Activated CD4-positive, alpha-beta memory T cell treated with anti-CD3 and anti-CD28 coated beads for 36 hours (primary cell): ENCODE results near the gene S100A13. TPM values are rescaled to one million over a fixed set of nuclear protein-coding genes. Genes with fewer than 3 reads are reported as not detected.
"Not testable (repeated sequence)": the region's sequence is repeated elsewhere in the genome, so short reads cannot be mapped to it uniquely, and the experiment has no call there.

Experiments
- CTCF ChIA-PET: fragments of 350-600 bp; sonication (Branson Sonifier 250); formaldehyde crosslinking; loops from one replicate; lab custom pipeline; 2021; ENCODE audit warnings: antibody characterized with exemption, inconsistent platforms; lab: Charles Lee
- POLR2A ChIA-PET: fragments of 350-600 bp; sonication (Branson Sonifier 250); formaldehyde crosslinking; loops from one replicate; lab custom pipeline; 2021; ENCODE audit warnings: antibody characterized with exemption; lab: Charles Lee
- DNase-seq: peaks from one replicate; pipeline ENCODE4 v3.0.0-alpha.2; 2020
- H3K27ac Mint-ChIP-seq: one replicate; pipeline ENCODE4 v1.8.0; 2021; ENCODE audit warnings: mixed read lengths
- H3K27me3 Mint-ChIP-seq: one replicate; pipeline ENCODE4 v1.8.0; 2021; ENCODE audit warnings: mixed read lengths
- H3K36me3 Mint-ChIP-seq: one replicate; pipeline ENCODE4 v1.8.0; 2021; ENCODE audit warnings: mixed read lengths
- H3K4me1 Mint-ChIP-seq: one replicate; pipeline ENCODE4 v1.8.0; 2021; ENCODE audit warnings: low read depth, mixed read lengths
- H3K4me3 Mint-ChIP-seq: one replicate; pipeline ENCODE4 v1.8.0; 2021; ENCODE audit warnings: mild to moderate bottlenecking, mixed read lengths
- H3K9me3 Mint-ChIP-seq: one replicate; pipeline ENCODE4 v1.8.0; 2021; ENCODE audit warnings: mixed read lengths
- intact Hi-C: fragments of 100-400 bp; cut with micrococcal nuclease; formaldehyde crosslinking; loops from one replicate; pipeline ENCODE4 v1.15.1; 2023
- total RNA-seq, 2 experiments: library from RNA; stranded (reverse); gene quantifications; one replicate each; pipeline ENCODE4 v1.2.3, GENCODE V29; 2021

The S100A13 gene
- total RNA-seq, 2 experiments from 2014 or later = 11.6 to 13.6 TPM

DNA sequence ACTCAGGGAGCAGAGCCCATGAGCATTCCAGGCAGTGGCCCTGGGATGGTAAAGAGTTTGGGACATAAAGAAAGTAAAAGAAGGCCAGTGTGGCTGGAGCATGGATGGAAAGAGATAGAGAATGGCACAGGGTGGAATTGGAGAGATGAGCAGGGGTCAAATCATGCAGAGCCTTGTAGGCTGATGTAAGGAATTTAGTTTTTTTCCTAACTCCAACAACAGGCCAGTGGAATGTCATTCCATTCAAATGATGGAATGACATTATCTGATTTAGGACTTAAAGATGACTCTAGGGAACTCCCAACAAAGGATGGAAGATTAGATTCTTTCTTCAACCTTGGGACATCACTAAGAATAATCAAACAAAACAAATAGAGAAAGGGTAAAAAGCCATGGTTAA lies 48.8 kb downstream of the S100A13 start:
- ChIA-PET CTCF (interaction anchor here (0.8 to 1.8 kb wide), 3 partner anchors 46 to 83 kb away, joined by 3 to 7 read pairs (median 6); no protein-coding TSS in a partner anchor), POLR2A (interaction anchor here (0.7 kb wide), 1 partner anchor 1719 kb away, joined by 3 read pairs; no protein-coding TSS in a partner anchor)
- intact Hi-C loops = no loop called here
- Mint-ChIP-seq H3K4me3 (no peak overlapping the region), H3K36me3 (no peaks in the 10 kb centered on the region), H3K9me3 (no peaks in the 10 kb centered on the region), H3K27ac (no peak overlapping the region), H3K27me3 (peaks cover 26% of the 10 kb centered on the region), H3K4me1 (peaks cover 6% of the 10 kb centered on the region)
- DNase-seq = no peak

DNA sequence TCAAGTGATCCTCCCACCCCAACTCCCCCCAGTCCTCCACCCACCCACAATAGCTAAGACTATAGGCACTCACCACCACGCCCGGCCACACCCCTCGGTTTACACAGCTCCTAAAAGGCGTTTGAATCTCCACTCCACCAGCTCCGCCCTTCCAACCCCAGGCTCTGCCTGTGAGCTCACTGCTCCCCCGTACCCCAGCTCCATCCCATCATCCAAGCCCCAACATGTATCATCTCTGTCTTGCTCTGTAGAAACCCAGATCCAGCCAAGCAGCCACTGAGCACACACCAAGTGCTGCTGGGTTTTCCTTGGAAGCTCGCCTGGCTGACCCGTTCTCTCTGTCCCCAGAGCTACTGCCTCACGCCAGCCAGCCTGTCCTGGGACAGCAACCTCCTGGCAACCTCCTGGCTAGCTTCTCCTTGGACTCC lies 49.7 kb downstream of the S100A13 start:
- DNase-seq = no peak
- intact Hi-C loops = no loop called here
- Mint-ChIP-seq H3K27me3 (peaks cover 26% of the 10 kb centered on the region), H3K36me3 (no peaks in the 10 kb centered on the region), H3K9me3 (no peaks in the 10 kb centered on the region), H3K4me3 (no peak overlapping the region), H3K27ac (no peak overlapping the region), H3K4me1 (peaks cover 15% of the 10 kb centered on the region)
- ChIA-PET CTCF (interaction anchor here (0.6 to 1.8 kb wide), 6 partner anchors 9 to 164 kb away, joined by 3 to 7 read pairs (median 4); no protein-coding TSS in a partner anchor), POLR2A (interaction anchor here (0.7 to 1.4 kb wide), 3 partner anchors 26 to 56 kb away, joined by 3 read pairs; partner anchors contain the start of genes CHTOP and S100A6)

DNA sequence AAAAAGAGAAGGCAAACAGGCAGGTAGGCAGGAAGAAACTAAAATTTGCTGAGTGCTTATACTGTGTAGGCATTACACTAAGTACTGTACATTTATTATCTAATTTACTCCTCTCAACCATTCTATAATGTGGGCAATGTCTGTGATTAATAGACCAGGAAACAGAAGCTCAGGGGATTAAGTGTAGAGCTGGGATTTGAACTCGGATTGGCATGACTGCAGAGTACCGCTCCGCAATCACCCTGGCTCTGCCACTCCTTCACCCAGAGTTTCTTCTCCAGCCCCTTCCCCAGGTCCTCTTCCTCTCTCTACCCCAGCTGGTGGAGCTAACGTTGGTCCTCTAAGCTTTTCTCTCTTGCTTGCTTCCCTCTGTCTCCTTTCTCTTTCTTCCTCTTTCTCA lies 50.2 kb downstream of the S100A13 start:
- Mint-ChIP-seq H3K27ac (no peak overlapping the region), H3K27me3 (peaks cover 26% of the 10 kb centered on the region), H3K36me3 (no peaks in the 10 kb centered on the region), H3K4me3 (no peak overlapping the region), H3K9me3 (no peaks in the 10 kb centered on the region), H3K4me1 (peaks cover 19% of the 10 kb centered on the region)
- intact Hi-C loops = no loop called here
- no peak for DNase-seq
- ChIA-PET CTCF (interaction anchor here (0.6 to 1.8 kb wide), 5 partner anchors 9 to 82 kb away, joined by 3 to 7 read pairs (median 4); no protein-coding TSS in a partner anchor), POLR2A (interaction anchor here (0.7 to 1.4 kb wide), 3 partner anchors 26 to 57 kb away, joined by 3 read pairs; partner anchors contain the start of genes CHTOP and S100A6)

DNA sequence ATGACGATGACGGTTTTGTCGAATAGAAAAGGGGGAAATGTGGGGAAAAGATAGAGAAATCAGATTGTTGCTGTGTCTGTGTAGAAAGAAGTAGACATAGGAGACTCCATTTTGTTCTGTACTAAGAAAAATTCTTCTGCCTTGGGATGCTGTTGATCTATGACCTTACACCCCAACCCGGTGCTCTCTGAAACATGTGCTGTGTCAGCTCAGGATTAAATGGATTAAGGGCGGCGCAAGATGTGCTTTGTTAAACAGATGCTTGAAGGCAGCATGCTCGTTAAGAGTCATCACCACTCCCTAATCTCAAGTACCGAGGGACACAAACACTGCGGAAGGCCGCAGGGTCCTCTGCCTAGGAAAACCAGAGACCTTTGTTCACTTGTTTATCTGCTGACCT lies 51.8 kb downstream of the S100A13 start:
- intact Hi-C loops, H3K9me3 Mint-ChIP-seq, H3K27ac Mint-ChIP-seq, H3K36me3 Mint-ChIP-seq, H3K4me3 Mint-ChIP-seq, POLR2A ChIA-PET, DNase-seq: not testable (repeated sequence)
- CTCF ChIA-PET = interaction anchor here (0.9 kb wide), 2 partner anchors 65 to 81 kb away, joined by 3 to 5 read pairs; no protein-coding TSS in a partner anchor
- Mint-ChIP-seq H3K27me3 (peaks cover 28% of the 10 kb centered on the region), H3K4me1 (peaks cover 30% of the 10 kb centered on the region)

DNA sequence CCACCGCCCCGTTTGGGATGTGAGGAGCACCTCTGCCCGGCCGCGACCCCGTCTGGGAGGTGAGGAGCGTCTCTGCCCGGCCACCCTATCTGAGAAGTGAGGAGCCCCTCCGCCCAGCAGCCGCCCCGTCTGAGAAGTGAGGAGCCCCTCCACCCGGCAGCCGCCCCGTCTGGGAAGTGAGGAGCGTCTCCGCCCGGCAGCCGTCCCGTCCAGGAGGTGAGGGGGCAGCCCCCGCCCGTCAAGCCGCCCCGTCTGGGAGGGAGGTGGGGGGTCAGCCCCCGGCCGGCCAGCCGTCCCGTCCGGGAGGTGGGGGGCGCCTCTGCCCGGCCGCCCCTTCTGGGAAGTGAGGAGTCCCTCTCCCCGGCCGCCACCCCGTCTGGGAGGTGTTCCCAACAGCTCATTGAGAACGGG lies 52.2 kb downstream of the S100A13 start:
- H3K36me3 Mint-ChIP-seq, POLR2A ChIA-PET, intact Hi-C loops, H3K27ac Mint-ChIP-seq, H3K4me3 Mint-ChIP-seq, H3K9me3 Mint-ChIP-seq, CTCF ChIA-PET, DNase-seq: not testable (repeated sequence)
- H3K27me3 Mint-ChIP-seq = peaks cover 28% of the 10 kb centered on the region
- peaks cover 31% of the 10 kb centered on the region for H3K4me1 Mint-ChIP-seq

DNA sequence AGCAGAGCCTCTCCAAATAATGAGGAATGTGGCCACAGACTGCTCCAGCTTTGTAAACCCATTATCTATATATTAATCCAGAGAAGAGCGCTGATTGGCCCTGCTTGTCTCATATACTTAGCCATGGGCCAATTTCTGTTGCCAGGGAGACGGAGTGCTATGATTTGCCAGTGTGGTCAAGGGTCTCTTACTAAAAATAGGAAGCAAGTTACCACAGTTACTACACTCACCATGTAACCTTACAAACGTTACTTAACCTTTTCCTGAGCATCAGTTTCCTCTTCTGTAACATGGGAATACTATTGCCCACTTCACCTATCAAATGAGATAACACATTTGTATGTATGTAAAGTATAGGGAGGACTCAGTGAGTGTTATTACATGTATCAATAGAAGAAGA lies 54.0 kb downstream of the S100A13 start:
- intact Hi-C loops = loop anchor here (2.0 to 5.0 kb wide), 2 partner anchors 209 to 413 kb away; partner anchors contain the start of gene RAB13
- ChIA-PET CTCF (interaction anchor here (0.7 to 7.5 kb wide), 14 partner anchors 12 to 103 kb away, joined by 3 to 269 read pairs (median 6); partner anchors contain the start of genes CHTOP, S100A1, S100A13 and S100A14), POLR2A (interaction anchor here (1.0 to 6.5 kb wide), 6 partner anchors 29 to 417 kb away, joined by 4 to 99 read pairs (median 10); partner anchors contain the start of genes CHTOP, RPS27 and S100A6)
- peaks cover 46% of the 10 kb centered on the region for H3K4me1 Mint-ChIP-seq
- peak overlapping the region; percentile 64 for H3K27ac Mint-ChIP-seq
- no peak for DNase-seq
- H3K9me3 Mint-ChIP-seq = no peaks in the 10 kb centered on the region
- no peak overlapping the region for H3K4me3 Mint-ChIP-seq
- peaks cover 16% of the 10 kb centered on the region for H3K27me3 Mint-ChIP-seq
- no peaks in the 10 kb centered on the region for H3K36me3 Mint-ChIP-seq

DNA sequence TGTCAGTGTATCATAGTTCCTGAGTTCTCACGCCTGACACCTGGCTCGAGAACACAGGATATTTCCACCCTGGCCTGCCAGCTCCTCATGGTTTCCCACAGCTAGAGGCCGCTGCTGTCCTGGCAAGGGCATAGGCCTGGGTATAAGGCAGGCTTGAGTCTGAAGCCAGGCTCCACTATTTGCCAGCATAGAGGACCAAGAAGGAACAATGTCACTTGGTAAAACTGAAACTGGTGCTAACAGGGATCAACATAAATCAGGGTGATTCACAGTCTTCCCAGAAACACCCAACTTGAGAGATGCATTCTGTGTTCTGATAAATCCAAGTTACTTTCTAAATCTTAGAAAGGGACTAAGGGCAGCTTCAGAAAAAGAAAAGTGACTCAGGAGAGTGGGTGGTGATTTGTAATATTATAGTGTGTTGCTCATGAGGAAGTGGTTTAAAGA lies 54.7 kb downstream of the S100A13 start:
- peaks cover 9% of the 10 kb centered on the region for H3K27me3 Mint-ChIP-seq
- CTCF ChIA-PET = interaction anchor here (0.6 to 7.5 kb wide), 25 partner anchors 9 to 395 kb away, joined by 3 to 269 read pairs (median 4); partner anchors contain the start of genes CHTOP, CREB3L4, ILF2 and S100A1
- intact Hi-C loops = loop anchor here (1.0 to 5.0 kb wide), 8 partner anchors 25 to 414 kb away; partner anchors contain the start of genes CHTOP and RAB13
- no peak overlapping the region for H3K4me3 Mint-ChIP-seq
- peak overlapping the region; percentile 64 for H3K27ac Mint-ChIP-seq
- POLR2A ChIA-PET = interaction anchor here (1.0 to 6.5 kb wide), 7 partner anchors 9 to 418 kb away, joined by 4 to 99 read pairs (median 6); partner anchors contain the start of genes CHTOP, RPS27 and S100A6
- peaks cover 54% of the 10 kb centered on the region for H3K4me1 Mint-ChIP-seq
- H3K36me3 Mint-ChIP-seq = no peaks in the 10 kb centered on the region
- DNase-seq = peak; percentile 83
- H3K9me3 Mint-ChIP-seq = no peaks in the 10 kb centered on the region

DNA sequence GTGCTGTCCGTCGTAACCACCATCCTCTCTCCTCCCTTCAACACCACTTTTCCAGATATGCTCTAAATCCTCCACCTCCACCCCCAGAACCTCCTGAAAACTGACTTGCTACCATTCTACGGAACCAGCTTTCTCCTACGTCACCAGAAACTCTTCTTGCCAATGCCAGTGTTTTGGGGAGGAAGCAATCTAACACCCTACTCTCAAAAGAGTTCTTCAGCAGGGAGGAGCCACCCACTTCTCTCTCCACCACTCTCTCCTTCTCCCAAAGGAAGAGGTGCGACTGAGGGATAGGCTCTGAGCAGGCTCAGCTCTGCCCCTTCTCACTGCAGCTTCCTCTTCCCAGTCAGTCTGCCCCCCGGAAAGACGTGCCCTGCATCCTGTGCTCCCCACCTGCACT lies 55.6 kb downstream of the S100A13 start:
- DNase-seq = no peak
- peaks cover 62% of the 10 kb centered on the region for H3K4me1 Mint-ChIP-seq
- CTCF ChIA-PET = interaction anchor here (0.7 to 7.5 kb wide), 17 partner anchors 10 to 396 kb away, joined by 3 to 269 read pairs (median 5); partner anchors contain the start of genes CHTOP, CREB3L4, ILF2 and S100A1
- H3K36me3 Mint-ChIP-seq = no peaks in the 10 kb centered on the region
- H3K27me3 Mint-ChIP-seq = peaks cover 2% of the 10 kb centered on the region
- intact Hi-C loops = loop anchor here (1.0 to 5.0 kb wide), 8 partner anchors 26 to 415 kb away; partner anchors contain the start of genes CHTOP and RAB13
- peak overlapping the region; percentile 64 for H3K27ac Mint-ChIP-seq
- no peaks in the 10 kb centered on the region for H3K9me3 Mint-ChIP-seq
- POLR2A ChIA-PET = interaction anchor here (1.4 to 6.5 kb wide), 4 partner anchors 8 to 63 kb away, joined by 5 to 99 read pairs (median 16); partner anchors contain the start of genes CHTOP and S100A6
- H3K4me3 Mint-ChIP-seq = no peak overlapping the region

DNA sequence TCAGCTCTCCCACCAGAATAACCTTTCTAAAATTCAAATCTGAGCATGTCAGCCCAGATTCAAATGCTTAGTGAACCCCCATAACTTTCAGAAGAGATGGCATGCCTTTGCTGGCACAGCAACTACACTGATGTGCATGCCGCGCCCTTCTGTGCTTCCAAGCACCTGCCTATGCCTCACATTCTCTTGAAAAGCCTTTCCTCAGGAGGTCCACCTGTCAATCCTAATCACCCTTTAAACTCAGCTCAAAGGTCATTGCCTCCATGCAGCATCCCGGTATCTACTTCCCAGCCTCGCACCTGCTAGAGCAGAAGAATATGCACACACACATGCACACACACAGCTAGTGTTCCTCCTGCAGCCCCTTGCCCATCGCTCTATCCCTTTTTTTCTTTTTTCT lies 56.4 kb downstream of the S100A13 start:
- Mint-ChIP-seq H3K4me3 (no peak overlapping the region), H3K9me3 (no peaks in the 10 kb centered on the region), H3K27ac (no peak overlapping the region), H3K4me1 (peaks cover 69% of the 10 kb centered on the region), H3K27me3 (peaks cover 1% of the 10 kb centered on the region), H3K36me3 (no peaks in the 10 kb centered on the region)
- intact Hi-C loops = loop anchor here (5.0 kb wide), 1 partner anchor 211 kb away; no protein-coding TSS in a partner anchor
- DNase-seq = no peak
- ChIA-PET CTCF (interaction anchor here (0.5 to 7.5 kb wide), 10 partner anchors 26 to 76 kb away, joined by 3 to 269 read pairs (median 5); partner anchors contain the start of genes S100A14, S100A4 and S100A6), POLR2A (interaction anchor here (0.8 to 6.5 kb wide), 2 partner anchors 26 to 37 kb away, joined by 3 to 99 read pairs; partner anchors contain the start of gene S100A6)

DNA sequence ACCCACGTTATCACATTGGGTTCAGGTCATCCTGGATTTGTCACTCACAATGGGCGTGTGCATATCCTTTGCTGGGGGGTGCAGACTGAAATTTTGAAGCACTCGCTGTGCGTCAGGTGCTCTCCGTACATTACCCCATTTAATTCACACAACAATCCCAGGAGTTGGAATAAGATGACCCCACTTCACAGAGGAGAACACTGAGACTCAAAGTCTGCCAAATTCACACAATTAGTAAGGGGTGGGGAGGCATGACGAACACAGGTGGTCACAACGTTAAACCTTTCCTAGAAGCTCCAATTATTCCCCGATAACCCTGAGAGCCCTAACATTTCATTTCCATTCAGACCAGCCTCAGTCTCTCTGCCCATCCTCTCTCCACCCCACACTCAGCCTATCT lies 57.8 kb downstream of the S100A13 start:
- Mint-ChIP-seq H3K9me3 (no peaks in the 10 kb centered on the region), H3K4me1 (peaks cover 76% of the 10 kb centered on the region), H3K27me3 (peaks cover 1% of the 10 kb centered on the region), H3K27ac (peak overlapping the region; percentile 13), H3K4me3 (no peak overlapping the region), H3K36me3 (no peaks in the 10 kb centered on the region)
- ChIA-PET POLR2A (interaction anchor here (6.5 kb wide), 1 partner anchor 36 kb away, joined by 99 read pairs; the partner anchor contains the start of gene S100A6), CTCF (interaction anchor here (1.5 to 7.5 kb wide), 7 partner anchors 25 to 65 kb away, joined by 4 to 269 read pairs (median 12); partner anchors contain the start of genes S100A4 and S100A6)
- intact Hi-C loops = loop anchor here (5.0 kb wide), 2 partner anchors 88 to 158 kb away; partner anchors contain the start of genes INTS3 and SNAPIN
- no peak for DNase-seq
